OCI-LY1 (cell line): Measurements from ENCODE around the gene PRR3.

Experiments used
- CTCF ChIP-seq: fragments of 200-600 bp; sonication (generic), shearing (Covaris generic); IDR thresholded peaks from 2 replicates; pipeline ENCODE4 v1.5.1; 2017; ENCODE audit warnings: mild to moderate bottlenecking, antibody characterized with exemption, low read length, moderate library complexity, mixed read lengths
- EZH2 ChIP-seq: fragments of 200-600 bp; sonication (generic), shearing (Covaris generic); IDR thresholded peaks from 2 replicates; pipeline ENCODE4 v1.8.0; 2017; ENCODE audit warnings: borderline replicate concordance, mixed run types, mild to moderate bottlenecking, antibody characterized with exemption, low read length, moderate library complexity, mixed read lengths

- TF ChIP-seq CTCF (no peak), EZH2 (no peak)
Observed at GRCh38 chr6:30520522-30520921, 36.6 kb upstream of the PRR3 start.
